ENCODE data around the gene FASTKD1.

FASTKD1 gene

DNA sequence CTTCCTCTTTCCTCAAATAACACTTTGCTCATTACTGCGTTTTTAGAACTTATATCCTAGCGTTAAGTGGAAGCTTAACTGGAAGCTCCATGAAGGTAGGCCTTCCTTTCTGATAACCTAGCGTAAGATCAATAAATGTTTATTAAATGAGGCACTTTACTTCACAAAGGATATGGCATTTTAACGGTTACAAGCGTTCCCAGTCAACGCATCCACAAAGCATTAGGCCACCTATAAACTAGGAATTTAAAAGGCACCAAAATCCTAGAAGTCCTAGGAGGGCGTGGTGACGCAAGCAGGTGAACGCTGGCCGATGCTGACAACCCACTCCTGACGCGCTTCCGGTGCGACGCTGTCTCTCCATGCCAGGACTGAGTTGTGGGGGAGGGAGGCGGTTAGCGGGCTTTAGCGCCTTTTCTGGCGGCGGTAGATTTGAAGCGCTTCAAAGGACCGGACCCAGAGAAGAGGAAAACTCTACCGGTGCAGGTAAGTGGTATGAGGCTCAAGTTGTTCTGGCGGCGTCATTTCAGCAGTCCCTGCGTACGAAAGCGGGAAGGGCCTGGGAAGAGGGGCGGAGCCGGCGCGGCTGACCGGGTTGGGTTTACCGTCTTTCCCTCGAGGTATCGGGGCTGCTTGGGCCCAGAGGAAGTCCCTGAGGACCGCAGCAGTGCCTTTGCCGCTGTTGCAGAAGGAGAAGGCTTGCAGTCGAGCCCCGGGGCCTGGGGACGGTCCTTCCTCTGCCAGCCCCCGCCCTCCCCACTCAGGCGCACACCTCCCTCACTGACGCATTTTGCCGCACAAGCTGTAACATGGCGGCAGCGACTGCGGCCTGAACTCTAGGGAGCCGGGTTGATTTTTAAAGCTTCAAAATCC lies 10.6 kb upstream of the FASTKD1 start, which contains the start of gene PPIG (continued):
- TF ChIP-seq, protein P1, sequence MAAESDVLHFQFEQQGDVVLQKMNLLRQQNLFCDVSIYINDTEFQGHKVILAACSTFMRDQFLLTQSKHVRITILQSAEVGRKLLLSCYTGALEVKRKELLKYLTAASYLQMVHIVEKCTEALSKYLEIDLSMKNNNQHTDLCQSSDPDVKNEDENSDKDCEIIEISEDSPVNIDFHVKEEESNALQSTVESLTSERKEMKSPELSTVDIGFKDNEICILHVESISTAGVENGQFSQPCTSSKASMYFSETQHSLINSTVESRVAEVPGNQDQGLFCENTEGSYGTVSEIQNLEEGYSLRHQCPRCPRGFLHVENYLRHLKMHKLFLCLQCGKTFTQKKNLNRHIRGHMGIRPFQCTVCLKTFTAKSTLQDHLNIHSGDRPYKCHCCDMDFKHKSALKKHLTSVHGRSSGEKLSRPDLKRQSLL (tag by site-specific recombination; IDR thresholded peaks at IDR 0.05): no peak
- TF ChIP-seq ZNF23 (tag by site-specific recombination; IDR thresholded peaks at IDR 0.05; ENCODE audit: borderline replicate concordance) (no peak), WT1 (tag by site-specific recombination; IDR thresholded peaks at IDR 0.05) (no peak), ZNF121 (tag by site-specific recombination; IDR thresholded peaks at IDR 0.05) (no peak), HOXA7 (CRISPR knock-in tag; IDR thresholded peaks at IDR 0.05; ENCODE audit: borderline replicate concordance) (no peak), ZNF571 (tag by site-specific recombination; IDR thresholded peaks at IDR 0.05) (no peak), ZNF10 (tag by site-specific recombination; IDR thresholded peaks at IDR 0.05) (no peak), ZNF416 (tag by site-specific recombination; IDR thresholded peaks at IDR 0.05) (no peak), ZNF629 (tag by site-specific recombination; IDR thresholded peaks at IDR 0.05) (peak; percentile 100), ZBTB8A (tag by site-specific recombination; IDR thresholded peaks at IDR 0.05) (peak; percentile 84), ZNF670 (tag by site-specific recombination; IDR thresholded peaks at IDR 0.05; ENCODE audit: low read depth) (no peak), ZNF239 (tag by site-specific recombination; IDR thresholded peaks at IDR 0.05) (no peak), ZSCAN23 (tag by site-specific recombination; IDR thresholded peaks at IDR 0.05) (no peak), ZNF223 (tag by site-specific recombination; IDR thresholded peaks at IDR 0.05) (no peak), ZNF335 (tag by site-specific recombination; conservative IDR thresholded peaks at IDR 0.05) (peak; percentile 99), YY1 (tag by site-specific recombination; IDR thresholded peaks at IDR 0.05) (peak; percentile 43), SCRT2 (tag by site-specific recombination; IDR thresholded peaks at IDR 0.05) (no peak), ZNF596 (tag by site-specific recombination; IDR thresholded peaks at IDR 0.05) (no peak), ZNF341 (tag by site-specific recombination; IDR thresholded peaks at IDR 0.05; ENCODE audit: low read depth) (peak; percentile 73), ZNF146 (tag by site-specific recombination; IDR thresholded peaks at IDR 0.05) (no peak), ZNF423 (tag by site-specific recombination; IDR thresholded peaks at IDR 0.05) (no peak), ZNF138 (tag by site-specific recombination; IDR thresholded peaks at IDR 0.05; ENCODE audit: borderline replicate concordance) (no peak)
- TF ChIP-seq, protein P2, sequence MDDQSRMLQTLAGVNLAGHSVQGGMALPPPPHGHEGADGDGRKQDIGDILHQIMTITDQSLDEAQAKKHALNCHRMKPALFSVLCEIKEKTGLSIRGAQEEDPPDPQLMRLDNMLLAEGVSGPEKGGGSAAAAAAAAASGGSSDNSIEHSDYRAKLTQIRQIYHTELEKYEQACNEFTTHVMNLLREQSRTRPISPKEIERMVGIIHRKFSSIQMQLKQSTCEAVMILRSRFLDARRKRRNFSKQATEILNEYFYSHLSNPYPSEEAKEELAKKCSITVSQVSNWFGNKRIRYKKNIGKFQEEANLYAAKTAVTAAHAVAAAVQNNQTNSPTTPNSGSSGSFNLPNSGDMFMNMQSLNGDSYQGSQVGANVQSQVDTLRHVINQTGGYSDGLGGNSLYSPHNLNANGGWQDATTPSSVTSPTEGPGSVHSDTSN (CRISPR knock-in tag; IDR thresholded peaks at IDR 0.05): 0 out of 2 replicates have a peak, but pooled peaks have one; percentile 34
- TF ChIP-seq, protein P3, sequence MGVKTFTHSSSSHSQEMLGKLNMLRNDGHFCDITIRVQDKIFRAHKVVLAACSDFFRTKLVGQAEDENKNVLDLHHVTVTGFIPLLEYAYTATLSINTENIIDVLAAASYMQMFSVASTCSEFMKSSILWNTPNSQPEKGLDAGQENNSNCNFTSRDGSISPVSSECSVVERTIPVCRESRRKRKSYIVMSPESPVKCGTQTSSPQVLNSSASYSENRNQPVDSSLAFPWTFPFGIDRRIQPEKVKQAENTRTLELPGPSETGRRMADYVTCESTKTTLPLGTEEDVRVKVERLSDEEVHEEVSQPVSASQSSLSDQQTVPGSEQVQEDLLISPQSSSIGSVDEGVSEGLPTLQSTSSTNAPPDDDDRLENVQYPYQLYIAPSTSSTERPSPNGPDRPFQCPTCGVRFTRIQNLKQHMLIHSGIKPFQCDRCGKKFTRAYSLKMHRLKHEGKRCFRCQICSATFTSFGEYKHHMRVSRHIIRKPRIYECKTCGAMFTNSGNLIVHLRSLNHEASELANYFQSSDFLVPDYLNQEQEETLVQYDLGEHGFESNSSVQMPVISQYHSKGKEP (tag by site-specific recombination; IDR thresholded peaks at IDR 0.05): no peak
- TF ChIP-seq, protein P4, sequence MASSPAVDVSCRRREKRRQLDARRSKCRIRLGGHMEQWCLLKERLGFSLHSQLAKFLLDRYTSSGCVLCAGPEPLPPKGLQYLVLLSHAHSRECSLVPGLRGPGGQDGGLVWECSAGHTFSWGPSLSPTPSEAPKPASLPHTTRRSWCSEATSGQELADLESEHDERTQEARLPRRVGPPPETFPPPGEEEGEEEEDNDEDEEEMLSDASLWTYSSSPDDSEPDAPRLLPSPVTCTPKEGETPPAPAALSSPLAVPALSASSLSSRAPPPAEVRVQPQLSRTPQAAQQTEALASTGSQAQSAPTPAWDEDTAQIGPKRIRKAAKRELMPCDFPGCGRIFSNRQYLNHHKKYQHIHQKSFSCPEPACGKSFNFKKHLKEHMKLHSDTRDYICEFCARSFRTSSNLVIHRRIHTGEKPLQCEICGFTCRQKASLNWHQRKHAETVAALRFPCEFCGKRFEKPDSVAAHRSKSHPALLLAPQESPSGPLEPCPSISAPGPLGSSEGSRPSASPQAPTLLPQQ (tag by site-specific recombination; IDR thresholded peaks at IDR 0.05): peak; percentile 62; the same call in 1 of the 2 replicates
- TF ChIP-seq, protein P5, sequence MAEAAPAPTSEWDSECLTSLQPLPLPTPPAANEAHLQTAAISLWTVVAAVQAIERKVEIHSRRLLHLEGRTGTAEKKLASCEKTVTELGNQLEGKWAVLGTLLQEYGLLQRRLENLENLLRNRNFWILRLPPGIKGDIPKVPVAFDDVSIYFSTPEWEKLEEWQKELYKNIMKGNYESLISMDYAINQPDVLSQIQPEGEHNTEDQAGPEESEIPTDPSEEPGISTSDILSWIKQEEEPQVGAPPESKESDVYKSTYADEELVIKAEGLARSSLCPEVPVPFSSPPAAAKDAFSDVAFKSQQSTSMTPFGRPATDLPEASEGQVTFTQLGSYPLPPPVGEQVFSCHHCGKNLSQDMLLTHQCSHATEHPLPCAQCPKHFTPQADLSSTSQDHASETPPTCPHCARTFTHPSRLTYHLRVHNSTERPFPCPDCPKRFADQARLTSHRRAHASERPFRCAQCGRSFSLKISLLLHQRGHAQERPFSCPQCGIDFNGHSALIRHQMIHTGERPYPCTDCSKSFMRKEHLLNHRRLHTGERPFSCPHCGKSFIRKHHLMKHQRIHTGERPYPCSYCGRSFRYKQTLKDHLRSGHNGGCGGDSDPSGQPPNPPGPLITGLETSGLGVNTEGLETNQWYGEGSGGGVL (tag by site-specific recombination; IDR thresholded peaks at IDR 0.05): no peak
- TF ChIP-seq, protein P6, sequence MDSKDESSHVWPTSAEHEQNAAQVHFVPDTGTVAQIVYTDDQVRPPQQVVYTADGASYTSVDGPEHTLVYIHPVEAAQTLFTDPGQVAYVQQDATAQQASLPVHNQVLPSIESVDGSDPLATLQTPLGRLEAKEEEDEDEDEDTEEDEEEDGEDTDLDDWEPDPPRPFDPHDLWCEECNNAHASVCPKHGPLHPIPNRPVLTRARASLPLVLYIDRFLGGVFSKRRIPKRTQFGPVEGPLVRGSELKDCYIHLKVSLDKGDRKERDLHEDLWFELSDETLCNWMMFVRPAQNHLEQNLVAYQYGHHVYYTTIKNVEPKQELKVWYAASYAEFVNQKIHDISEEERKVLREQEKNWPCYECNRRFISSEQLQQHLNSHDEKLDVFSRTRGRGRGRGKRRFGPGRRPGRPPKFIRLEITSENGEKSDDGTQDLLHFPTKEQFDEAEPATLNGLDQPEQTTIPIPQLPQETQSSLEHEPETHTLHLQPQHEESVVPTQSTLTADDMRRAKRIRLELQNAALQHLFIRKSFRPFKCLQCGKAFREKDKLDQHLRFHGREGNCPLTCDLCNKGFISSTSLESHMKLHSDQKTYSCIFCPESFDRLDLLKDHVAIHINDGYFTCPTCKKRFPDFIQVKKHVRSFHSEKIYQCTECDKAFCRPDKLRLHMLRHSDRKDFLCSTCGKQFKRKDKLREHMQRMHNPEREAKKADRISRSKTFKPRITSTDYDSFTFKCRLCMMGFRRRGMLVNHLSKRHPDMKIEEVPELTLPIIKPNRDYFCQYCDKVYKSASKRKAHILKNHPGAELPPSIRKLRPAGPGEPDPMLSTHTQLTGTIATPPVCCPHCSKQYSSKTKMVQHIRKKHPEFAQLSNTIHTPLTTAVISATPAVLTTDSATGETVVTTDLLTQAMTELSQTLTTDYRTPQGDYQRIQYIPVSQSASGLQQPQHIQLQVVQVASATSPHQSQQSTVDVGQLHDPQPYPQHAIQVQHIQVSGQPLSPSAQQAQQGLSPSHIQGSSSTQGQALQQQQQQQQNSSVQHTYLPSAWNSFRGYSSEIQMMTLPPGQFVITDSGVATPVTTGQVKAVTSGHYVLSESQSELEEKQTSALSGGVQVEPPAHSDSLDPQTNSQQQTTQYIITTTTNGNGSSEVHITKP (tag by site-specific recombination; IDR thresholded peaks at IDR 0.05): 0 out of 2 replicates have a peak, but pooled peaks have one; percentile 21

Measured in HEK293 (cell line).